Measurements from ENCODE around the gene LOX. TPM values are rescaled to one million over a fixed set of nuclear protein-coding genes. Genes with fewer than 3 reads are reported as not detected.

LOX gene
- total RNA-seq, 4 donors from 2014 or later = 6.6 to 15.2 (median 12.2) TPM

DNA sequence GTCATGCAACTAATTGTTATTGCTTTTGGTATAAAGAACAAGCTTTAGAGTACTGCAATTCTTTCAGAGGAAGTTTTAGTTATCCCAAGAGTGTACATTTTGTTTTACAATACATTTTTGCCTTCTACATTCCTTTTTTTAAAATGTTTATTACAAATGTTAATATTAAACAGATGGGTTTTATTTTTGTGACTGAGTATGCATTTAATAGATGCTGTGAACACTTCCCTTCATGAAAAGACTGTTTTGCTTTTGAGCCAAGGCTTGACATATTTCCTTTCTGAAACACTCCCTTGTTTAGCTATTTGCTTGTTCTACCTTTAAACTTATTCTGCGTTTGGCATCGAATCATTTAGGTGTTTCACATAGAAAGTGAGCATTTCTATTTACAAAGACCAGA is 36.4 kb upstream of the LOX start:
- intact Hi-C loops (cut with DNase I) = no loop called here
- TF ChIP-seq POLR2AphosphoS5 (IDR thresholded peaks at IDR 0.05) (no peak), POLR2A (IDR thresholded peaks at IDR 0.05; ENCODE audit: low read depth) (no peak), EP300 (IDR thresholded peaks at IDR 0.05) (no peak)
- TF ChIP-seq, protein P1, sequence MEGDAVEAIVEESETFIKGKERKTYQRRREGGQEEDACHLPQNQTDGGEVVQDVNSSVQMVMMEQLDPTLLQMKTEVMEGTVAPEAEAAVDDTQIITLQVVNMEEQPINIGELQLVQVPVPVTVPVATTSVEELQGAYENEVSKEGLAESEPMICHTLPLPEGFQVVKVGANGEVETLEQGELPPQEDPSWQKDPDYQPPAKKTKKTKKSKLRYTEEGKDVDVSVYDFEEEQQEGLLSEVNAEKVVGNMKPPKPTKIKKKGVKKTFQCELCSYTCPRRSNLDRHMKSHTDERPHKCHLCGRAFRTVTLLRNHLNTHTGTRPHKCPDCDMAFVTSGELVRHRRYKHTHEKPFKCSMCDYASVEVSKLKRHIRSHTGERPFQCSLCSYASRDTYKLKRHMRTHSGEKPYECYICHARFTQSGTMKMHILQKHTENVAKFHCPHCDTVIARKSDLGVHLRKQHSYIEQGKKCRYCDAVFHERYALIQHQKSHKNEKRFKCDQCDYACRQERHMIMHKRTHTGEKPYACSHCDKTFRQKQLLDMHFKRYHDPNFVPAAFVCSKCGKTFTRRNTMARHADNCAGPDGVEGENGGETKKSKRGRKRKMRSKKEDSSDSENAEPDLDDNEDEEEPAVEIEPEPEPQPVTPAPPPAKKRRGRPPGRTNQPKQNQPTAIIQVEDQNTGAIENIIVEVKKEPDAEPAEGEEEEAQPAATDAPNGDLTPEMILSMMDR (IDR thresholded peaks at IDR 0.05) = no peak
- no peak overlapping the region for H3K27ac ChIP-seq (replicated peaks in 1 of 4)
- DNase-seq (ENCODE audit: extremely low spot score) = no peak
- no peaks in the 10 kb centered on the region for H3K4me1 ChIP-seq
- no peak overlapping the region for H3K4me3 ChIP-seq
- no peaks in the 10 kb centered on the region for H3K27me3 ChIP-seq
- whole genome bisulfite sequencing = 42% methylated on average over 2 of the region's 2 CpGs
- no peaks in the 10 kb centered on the region for H3K9me3 ChIP-seq
- H3K36me3 ChIP-seq = no peaks in the 10 kb centered on the region

DNA sequence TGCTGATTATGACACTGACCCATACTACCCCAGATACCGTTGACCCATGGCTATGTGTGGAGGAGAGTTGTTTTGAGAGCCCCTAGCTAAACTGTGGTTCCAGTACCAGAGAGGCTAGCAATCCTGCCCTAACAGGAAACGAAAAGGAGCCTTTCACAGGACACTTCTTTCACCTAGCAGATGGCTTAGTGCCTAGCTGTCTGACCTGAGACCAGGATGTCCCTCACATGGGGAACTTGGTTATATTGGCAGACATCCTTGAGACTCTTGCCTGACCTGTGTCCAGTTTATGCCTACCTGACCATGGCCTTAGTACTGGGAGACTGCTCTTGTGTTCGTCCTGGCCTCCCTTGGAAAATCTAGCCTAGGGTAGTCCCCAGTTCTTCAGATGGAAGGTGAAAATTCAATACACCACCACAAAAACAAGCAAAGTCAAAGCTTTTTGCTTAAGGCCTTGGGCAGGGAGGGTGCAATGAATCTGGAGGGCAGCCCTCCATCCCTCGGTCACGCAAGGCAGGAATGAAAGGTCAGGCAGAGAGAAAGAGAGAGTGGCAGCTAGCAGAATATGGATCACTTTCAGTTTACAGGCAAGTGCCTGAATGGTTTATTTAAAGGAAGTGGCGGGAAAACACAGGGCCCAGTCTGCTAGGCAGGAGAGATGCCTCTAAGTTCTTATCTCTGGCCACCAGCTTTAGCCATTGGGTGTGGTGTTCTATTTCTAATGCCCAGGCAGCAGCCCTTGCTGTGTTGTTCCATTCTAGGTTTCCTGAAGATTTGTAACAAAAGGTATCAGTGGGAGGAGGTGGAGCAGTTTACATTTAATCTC is 34.9 kb upstream of the LOX start:
- intact Hi-C loops (cut with DNase I) = no loop called here
- Histone ChIP-seq H3K4me1 (no peaks in the 10 kb centered on the region), H3K27me3 (no peaks in the 10 kb centered on the region), H3K27ac (replicated peaks in 1 of 4) (no peak overlapping the region), H3K9me3 (no peaks in the 10 kb centered on the region), H3K4me3 (no peak overlapping the region), H3K36me3 (no peaks in the 10 kb centered on the region)
- WGBS = 91% methylated on average over 6 of the region's 6 CpGs
- DNase-seq (ENCODE audit: extremely low spot score) = no peak
- TF ChIP-seq, protein P1 (IDR thresholded peaks at IDR 0.05) = no peak
- TF ChIP-seq POLR2A (IDR thresholded peaks at IDR 0.05; ENCODE audit: low read depth) (no peak), POLR2AphosphoS5 (IDR thresholded peaks at IDR 0.05) (no peak), EP300 (IDR thresholded peaks at IDR 0.05) (no peak)

DNA sequence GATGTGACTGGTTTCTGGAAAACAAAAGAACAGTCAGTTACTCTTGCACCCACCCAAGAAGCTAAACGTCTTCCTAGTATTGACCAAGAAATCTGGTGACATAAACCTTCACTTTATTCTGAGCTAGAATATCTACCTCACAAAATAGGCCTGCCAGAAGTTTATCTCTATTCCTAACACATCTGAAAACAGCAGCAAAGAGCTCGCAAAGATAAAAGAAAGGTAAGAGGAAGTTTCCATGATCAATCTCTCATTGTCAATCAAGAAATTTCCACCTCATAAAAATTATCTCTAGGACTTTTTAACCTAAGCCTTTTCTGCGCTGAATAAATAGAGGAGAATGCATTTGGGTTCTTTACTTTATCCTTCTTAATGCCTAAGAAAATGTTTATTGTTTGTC is 34.0 kb upstream of the LOX start:
- intact Hi-C loops (cut with DNase I) = no loop called here
- no peaks in the 10 kb centered on the region for H3K9me3 ChIP-seq
- no peak overlapping the region for H3K4me3 ChIP-seq
- H3K36me3 ChIP-seq = no peaks in the 10 kb centered on the region
- H3K27me3 ChIP-seq = no peaks in the 10 kb centered on the region
- TF ChIP-seq EP300 (IDR thresholded peaks at IDR 0.05) = no peak
- TF ChIP-seq, protein P1 (IDR thresholded peaks at IDR 0.05) = no peak
- TF ChIP-seq POLR2A (IDR thresholded peaks at IDR 0.05; ENCODE audit: low read depth) = no peak
- TF ChIP-seq POLR2AphosphoS5 (IDR thresholded peaks at IDR 0.05) = no peak
- no peak for DNase-seq (ENCODE audit: extremely low spot score)
- no peaks in the 10 kb centered on the region for H3K4me1 ChIP-seq
- WGBS = 60% methylated on average over 3 of the region's 3 CpGs
- H3K27ac ChIP-seq (replicated peaks in 1 of 4) = no peak overlapping the region

DNA sequence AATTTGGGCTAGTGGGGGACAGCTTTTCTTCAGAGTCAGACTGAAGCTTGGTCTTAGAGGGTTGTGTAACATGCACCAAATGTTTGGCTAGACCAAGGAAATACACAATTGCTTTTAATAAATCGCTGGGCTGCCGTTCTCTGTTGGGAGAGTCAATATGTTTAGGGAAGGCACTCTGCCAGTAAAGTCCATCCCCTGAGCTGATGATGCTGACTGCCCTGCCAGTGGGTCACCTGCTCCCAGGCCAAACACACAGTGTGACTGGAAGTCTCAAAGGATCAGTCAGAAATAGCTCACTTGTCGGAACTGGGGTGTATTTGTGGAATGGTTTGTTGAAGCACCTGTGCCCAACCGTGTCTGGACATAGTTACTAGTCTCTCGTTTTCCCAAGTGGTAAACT is 33.4 kb upstream of the LOX start:
- intact Hi-C loops (cut with DNase I) = no loop called here
- TF ChIP-seq EP300 (IDR thresholded peaks at IDR 0.05) (no peak), POLR2A (IDR thresholded peaks at IDR 0.05; ENCODE audit: low read depth) (no peak)
- TF ChIP-seq, protein P1 (IDR thresholded peaks at IDR 0.05) = no peak
- WGBS = 82% methylated on average over 5 of the region's 5 CpGs

DNA sequence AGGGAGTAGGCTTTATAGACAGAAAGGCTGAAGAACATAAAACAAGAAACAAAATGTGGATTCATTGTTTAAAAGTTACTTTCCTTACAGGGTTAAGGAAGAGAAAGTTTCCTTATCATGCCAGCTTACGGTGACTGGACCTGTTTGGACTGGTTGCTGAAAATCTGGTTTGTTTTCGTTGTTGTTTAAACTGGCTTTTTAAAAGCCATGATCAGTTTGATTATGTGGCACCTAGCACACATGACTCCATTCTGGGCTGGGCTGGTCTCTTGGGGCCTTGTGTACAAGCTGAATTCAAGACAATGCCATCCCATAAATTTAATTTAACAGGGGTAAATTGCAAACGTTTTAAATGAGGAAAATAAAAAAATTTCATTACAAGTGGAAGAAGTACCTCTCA is 32.9 kb upstream of the LOX start:
- no peak overlapping the region for H3K4me3 ChIP-seq
- no peak for DNase-seq (ENCODE audit: extremely low spot score)
- intact Hi-C loops (cut with DNase I) = no loop called here
- H3K4me1 ChIP-seq = no peaks in the 10 kb centered on the region
- H3K9me3 ChIP-seq = no peaks in the 10 kb centered on the region
- H3K27me3 ChIP-seq = no peaks in the 10 kb centered on the region
- WGBS = 71% methylated on average over 3 of the region's 3 CpGs
- TF ChIP-seq, protein P1 (IDR thresholded peaks at IDR 0.05) = no peak
- TF ChIP-seq POLR2AphosphoS5 (IDR thresholded peaks at IDR 0.05) = no peak
- no peak for TF ChIP-seq POLR2A (IDR thresholded peaks at IDR 0.05; ENCODE audit: low read depth)
- no peak for TF ChIP-seq EP300 (IDR thresholded peaks at IDR 0.05)
- H3K27ac ChIP-seq (replicated peaks in 1 of 4) = no peak overlapping the region
- no peaks in the 10 kb centered on the region for H3K36me3 ChIP-seq

More for the DNA sequence above, 33.4 kb upstream of the LOX start:
- Histone ChIP-seq H3K27me3 (no peaks in the 10 kb centered on the region), H3K4me1 (no peaks in the 10 kb centered on the region), H3K4me3 (no peak overlapping the region), H3K9me3 (no peaks in the 10 kb centered on the region), H3K36me3 (no peaks in the 10 kb centered on the region), H3K27ac (replicated peaks in 1 of 4) (no peak overlapping the region)
- DNase-seq (ENCODE audit: extremely low spot score) = no peak
